Pulmonary artery endothelial cell (primary cell): Measurements from ENCODE around the gene EFTUD2. TPM values are rescaled to one million over a fixed set of nuclear protein-coding genes. Genes with fewer than 3 reads are reported as not detected.

Experiments
- DNase-seq: peaks from one replicate; pipeline ENCODE4 v3.0.0-alpha.2; 2011; ENCODE audit warnings: low read depth, low spot score
- total RNA-seq: library from RNA; depleted of rRNA; stranded (reverse); fragments of >200 nt; gene quantifications from 2 replicates; pipeline ENCODE4 v1.2.3, GENCODE V29; 2014

The EFTUD2 gene
- total RNA-seq, 1 donor from 2014 or later: 226 TPM

DNA sequence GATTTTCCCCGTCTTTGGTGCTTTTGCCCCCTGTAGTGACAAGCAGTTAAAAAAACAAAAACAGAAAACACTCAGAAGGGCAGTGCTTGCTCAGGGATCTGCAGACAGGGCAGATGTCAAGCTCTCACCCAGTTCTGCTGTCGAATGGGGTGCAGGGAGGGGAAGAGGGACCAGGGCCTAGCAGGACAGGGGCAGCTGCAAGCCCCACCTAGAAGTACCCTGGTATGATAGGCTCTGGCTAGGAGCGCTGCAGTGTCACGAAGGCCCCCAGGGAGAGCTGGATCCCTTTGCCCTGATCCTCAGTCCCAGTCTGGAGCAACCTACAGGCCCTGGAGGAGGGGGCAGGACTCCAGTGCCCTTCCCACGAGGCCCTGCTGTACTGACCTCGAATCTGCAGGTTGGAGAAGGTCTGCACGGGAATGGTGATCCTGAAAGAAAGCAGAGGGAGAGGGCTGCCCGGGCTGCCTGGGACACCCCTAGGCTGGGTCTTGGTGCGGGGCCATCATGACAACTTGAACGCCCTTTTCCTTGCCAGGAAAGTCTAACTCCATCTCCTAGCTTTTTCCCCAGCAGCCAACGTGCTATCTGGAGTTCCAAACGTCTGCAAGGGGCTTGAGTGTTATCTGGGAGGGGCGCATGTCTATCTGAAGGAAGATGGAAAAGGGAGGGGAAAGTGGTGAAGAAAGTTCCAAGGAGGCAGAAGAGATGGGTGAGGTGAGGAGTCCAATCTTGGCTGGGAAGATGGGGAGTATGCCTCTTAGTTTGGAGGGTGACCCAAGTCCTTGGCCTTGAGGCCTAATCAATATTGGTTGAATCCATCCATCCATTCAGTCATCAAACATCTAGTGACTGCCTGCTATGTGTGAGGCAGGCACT, 11.2 kb upstream of the EFTUD2 start:
- no peak for DNase-seq

DNA sequence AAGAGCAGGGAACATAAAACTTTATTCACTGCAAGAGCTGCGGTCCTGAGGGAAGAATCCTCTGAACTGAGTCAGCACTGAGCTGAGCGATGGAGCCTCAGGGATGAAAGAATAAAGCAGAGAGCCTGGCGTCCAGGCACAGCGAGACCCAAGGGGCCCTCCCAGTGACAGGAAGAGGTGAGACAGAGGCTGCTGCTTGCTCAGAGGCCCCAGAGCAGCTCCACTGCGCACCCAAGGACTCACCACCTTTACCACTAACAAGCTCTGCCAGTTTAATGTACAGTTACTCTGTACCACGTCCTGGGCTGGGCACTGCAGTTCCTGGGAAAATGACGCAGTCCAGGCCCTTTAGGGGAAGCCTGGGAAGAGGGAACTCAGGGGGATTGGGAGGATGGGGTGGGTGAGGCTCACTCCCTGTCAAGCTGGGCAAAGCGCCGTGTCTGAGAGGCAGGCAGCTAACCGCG, 10.5 kb upstream of the EFTUD2 start:
- DNase-seq: no peak

DNA sequence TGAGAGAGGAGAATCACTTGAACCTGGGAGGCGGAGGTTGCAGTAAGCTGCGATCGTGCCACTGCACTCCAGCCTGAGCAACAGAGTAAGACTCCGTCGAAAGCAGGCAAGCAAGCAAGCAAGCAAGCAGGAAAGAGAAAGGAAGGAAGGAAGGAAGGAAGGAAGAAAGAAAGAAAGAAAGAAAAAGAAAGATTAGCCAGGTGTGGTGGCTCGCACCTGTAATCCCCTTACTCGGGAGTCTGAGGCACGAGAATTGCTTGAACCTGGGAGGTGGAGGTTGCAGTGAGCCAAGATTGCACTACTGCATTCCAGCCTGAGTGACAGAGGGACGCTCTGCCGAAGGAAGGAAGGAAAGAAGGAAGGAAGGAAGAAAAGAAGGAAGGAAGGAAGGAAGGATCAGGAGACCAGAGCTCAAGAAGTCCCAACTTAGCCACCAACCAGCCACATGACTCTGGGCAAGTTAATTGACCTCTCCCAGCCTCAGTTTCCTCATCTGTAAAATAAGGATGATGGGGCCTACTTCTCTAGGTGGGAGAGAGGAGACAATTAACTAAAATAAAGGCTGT, 9.6 kb upstream of the EFTUD2 start:
- no peak for DNase-seq

DNA sequence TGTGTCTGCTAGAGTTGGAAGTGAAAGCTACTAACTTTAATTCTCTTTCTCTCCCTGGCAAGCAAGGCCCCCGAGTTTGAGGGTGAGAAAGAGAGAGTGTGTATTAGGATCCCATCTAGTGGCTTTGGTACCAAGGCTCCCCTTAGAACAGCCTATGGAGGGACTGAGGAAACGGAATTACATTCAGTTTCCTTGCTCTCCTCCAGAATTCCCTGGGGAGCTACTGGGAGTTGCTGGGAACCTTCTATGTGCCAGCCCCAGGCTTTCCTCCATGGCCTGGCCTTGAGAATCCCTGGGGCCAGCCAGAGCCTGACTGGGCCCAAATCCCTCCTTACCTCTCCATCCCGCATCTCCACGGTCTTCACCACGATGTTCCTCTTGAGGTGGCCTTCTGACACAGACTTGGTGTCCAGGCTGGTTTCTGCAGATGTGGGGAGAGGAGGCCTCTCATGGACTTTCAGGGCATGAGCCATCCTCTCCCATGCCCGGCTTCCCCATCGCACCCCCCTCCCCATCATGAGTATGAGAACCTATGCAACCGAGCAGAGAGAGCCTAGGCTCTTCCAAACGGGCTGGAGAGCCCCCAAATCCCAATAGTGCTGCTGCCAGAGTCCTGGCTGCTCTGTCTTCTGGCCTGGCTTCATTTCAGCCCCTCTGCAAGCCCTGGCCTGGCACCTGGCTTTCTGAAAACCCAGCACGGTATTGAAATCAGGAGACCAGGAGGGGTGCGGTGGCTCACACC, 8.7 kb upstream of the EFTUD2 start:
- no peak for DNase-seq

DNA sequence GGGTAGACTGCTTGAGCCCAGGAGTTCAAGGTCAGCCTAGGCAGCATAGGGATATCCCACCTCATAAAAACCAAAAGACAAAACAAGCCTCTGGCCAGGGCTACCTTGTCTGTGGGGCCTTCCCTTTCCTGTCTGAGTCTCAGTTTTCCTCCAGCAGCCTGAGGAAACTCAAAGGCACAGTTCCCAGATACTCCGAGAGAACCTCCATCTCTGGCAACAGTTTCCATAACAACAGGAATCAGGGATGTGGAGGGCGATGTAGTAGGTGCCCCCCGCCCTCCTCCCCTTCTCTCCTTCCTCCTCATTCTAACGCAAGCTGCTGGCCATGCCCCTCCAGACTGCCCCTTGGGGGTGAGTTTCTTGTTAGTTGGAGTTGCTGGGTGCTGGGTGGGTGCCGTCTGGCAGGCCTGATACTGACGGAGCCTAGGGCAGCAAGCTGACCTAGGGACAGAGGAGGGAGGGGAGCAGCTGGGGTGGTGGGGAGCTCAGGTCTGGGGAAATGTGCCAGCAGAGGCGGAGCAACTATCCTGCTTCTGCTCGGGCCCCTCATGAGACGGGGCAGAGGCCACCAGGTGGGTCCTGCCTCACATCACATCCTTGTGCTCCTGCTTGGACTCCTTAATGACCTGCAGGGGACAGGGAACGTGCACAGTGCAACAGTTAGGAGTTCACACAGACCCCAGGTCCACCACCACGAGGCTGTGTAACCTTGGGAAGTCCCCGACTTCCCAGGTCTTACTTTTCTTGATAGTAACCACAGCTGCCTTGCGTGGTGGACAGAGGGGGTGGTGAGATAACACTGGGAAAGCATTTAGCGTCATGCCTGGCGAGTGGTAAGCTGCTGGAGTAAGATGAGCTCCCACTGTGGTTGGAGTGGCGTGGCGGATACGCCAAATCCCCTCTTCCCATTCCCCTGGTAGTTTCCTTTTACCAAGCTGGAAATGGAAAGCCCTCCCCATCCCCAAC, 7.8 kb upstream of the EFTUD2 start:
- DNase-seq: no peak

DNA sequence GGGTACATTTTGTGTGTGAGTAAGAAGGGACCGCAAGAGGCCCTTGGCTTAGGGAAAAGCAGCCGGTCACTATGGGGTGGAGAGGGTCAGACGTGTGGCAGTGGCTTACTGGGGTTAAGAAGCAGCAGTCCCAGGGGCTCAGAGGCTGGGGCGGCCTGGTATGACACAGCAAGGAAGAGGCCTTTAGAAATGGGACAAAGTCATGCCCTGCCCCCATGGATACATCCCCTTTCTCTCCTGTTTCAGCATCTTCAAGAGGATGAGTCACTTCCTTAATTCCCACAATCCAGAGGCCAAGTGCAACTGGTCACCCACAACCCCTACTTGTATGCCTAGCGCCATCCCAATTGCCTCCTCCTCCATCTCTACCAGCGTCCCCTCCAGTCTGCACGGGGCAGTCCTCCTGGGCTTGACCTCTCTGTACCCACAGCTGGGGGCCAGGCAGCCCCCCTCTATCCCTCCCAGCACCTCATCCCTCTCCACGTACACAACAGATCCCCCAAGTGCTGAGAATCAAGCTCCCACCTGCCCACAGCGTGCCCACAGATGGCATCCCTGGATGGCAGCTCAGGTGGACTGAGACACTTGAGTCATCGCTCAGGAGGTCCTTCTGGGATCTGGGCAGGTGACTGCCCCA, 6.9 kb upstream of the EFTUD2 start:
- peak; percentile 63 for DNase-seq

DNA sequence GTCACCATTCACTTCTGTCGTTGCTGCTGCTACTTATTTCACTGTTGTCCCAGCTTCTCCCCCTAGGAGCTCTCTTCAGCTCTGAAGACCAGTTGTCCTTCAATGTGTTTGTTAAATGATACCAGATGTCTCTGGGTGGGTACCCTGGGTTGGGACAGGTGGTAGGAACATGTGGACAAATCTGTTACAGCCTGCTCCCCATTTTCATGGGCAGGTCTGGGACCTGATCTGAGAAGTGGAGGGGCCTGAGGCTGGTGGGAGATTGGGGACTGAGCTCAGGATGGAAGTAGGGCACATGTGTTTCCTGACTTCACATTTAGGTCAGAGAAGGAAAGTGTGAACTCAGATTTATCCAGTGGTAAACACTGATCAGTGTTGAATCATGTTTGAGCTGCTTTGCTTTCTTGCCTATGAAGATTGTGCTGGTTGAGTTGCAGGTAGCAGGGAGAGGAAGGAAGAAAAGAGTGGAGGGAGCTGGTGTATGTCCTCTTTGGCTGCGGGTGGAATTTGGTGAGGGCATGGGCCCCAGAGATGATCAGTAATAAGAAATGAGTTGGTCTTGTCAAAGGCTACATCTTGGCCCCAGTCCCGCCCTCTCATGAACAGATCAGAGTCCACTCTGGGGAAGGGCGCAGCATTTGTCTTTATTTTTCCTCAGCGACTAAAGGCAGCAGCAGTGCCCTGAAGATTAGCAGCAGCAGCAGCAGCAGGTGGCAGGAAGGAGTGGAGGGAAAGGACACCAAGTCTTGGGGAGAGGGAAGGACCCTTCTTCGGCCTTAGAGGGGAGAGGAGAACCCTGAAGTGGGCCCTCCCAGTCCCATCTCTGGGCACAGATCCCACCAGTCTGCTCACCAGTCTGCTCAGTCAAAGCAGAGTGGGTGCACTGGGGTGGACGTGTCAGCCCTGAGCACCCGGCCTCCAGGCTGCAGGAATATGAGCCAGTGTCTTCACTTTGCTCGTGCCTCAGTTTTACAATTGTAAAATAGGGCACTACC, 6.1 kb upstream of the EFTUD2 start:
- DNase-seq: no peak

DNA sequence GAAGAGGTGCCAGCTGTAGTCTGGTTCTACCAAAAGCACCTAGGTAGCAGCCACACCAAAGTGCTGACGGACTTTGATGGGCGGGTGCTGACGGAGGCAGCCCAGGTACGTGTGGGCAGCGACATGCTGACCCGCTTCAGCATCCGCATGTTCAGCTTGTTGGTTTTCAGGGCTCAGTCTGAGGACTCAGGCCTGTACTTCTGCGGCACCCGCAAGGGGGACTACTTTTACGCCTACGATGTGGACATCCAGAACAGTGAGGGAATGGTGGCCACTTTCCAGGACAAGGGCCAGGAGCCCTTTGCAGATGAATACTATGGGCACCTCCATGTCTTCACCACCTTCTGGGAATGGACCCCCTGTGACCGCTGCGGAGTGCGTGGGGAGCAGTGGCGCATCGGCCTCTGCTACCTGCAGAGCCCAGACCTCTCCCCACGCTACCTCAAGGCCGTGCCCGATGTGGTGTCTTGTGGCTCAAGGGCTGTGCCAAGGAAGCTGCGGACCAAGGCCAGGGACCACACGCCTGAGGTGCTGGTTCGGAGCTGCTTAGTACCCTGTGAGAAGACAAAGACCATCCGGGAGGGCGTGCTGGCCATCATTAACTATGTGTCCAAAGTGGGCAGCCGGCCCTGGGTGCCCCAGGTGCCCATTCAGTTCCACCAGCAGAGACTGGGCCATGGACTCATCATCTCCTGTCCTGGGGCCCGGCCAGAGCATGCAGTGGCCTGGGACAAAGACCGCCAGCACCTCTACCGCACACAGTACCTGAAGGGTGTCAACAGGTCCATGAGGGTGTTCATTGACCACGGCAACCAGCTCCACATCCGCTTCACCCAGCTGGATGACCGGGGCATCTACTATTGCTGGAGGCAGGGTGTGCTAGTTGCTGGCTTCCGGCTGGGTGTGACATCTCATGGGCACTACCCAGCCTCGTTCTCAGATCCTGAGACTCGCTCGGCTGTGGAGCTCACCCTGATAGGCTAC, 5.0 kb upstream of the EFTUD2 start:
- no peak for DNase-seq

DNA sequence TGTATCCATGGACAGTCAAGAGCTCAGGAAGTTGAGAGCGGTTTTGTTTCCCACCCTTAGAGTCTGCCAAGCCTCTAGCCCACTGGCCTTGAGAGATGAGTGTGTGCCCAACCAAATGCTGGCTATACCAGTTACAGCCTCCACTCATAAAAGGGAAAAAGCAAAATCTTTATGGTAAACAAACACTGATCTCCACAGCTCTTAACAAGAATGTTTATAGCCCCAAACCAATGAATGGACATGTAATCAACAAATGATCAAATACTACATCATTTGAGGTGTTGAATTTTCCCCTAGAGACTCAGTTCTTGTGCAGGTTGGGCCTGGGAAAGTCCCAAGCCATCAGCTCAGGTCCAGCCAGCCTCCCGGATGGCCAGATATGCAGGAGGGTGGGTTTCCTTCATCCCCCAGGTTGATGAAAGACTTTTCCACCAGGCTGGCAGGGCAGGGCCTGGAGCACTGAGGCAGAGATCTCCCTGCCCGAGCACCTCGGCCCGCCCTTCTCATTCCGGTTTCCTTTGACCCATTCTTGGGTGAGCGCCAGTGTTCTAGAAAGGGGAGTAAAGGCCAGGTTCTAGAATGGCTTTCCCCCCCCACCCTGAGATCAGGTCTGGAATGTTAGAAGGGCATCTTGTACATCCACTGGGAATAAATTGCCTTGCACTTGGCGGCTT, 3.9 kb upstream of the EFTUD2 start:
- DNase-seq: no peak

DNA sequence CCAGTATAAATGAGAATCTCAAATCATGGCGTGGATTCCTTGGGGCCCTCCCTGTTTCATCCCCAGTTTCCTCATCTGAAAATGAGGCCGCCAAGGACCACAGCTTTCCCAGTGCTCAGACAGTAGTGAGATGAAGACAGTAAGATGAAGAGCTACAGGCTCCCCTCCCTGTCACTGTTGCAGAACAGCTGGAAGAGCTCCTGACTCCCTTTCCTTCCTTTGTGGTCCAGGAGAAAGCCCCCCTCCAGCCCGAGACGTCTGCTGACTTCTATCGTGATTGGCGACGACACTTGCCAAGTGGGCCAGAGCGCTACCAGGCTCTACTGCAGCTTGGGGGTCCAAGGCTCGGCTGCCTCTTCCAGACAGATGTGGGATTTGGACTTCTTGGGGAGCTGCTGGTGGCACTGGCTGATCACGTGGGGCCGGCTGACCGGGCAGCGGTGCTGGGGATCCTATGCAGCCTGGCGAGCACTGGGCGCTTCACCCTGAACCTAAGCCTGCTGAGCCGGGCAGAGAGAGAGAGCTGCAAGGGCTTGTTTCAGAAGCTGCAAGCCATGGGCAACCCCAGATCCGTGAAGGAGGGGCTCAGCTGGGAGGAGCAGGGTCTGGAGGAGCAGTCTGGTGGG, 3.0 kb upstream of the EFTUD2 start:
- DNase-seq: no peak

DNA sequence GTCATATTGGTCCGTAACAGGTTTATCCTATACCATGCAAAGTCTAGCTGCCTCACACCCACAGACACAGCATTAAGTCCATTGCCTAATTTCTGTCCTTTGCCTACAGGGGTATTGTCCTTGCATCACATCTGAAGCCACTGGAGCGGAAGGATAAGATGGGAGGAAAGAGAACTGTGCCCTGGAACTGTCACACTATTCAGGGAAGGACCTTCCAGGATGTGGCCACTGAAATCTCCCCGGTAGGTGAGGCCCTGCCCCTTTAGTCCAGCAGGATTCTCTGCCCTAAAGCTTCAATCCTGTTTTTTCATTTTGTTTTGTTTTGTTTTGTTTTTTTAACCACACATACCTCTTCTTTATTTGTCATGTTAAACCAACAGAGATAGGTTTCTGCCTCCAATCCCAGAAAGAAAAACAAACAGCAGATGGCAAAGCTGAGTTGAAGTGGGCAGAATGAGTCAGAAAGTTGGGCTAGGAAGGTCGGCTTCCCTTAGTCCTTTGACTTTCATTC, 2.2 kb upstream of the EFTUD2 start:
- DNase-seq: no peak

DNA sequence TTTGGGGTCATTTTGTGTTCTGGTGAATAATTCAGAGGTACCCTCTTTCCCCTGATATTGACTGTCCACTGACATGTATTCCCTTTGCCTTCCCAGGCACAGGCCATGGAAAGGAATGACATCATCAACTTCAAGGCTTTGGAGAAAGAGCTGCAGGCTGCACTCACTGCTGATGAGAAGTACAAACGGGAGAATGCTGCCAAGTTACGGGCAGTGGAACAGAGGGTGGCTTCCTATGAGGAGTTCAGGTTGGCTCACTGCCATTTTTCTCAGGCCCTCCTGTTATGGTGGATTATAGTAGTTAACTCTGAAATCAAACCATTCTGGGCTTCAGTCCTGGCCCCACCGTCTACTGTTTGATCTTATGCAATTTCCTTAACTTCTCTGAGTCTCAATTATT, 1.6 kb upstream of the EFTUD2 start:
- peak; percentile 95 for DNase-seq

DNA sequence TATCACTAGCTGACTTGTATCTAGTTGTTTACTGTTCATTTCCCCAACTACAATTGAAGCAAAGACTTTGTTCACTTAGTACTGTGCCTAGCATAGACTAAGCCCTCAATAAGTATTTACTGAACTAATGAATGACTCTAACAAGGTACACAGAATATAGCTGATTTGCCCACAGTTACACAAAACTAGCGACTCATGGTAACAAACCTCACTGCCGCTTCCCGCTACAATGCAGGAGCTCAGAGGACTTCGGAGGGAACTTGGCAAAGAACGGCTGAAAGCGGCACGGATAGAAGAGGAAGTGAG, 524 bp downstream of the EFTUD2 start:
- no peak for DNase-seq

DNA sequence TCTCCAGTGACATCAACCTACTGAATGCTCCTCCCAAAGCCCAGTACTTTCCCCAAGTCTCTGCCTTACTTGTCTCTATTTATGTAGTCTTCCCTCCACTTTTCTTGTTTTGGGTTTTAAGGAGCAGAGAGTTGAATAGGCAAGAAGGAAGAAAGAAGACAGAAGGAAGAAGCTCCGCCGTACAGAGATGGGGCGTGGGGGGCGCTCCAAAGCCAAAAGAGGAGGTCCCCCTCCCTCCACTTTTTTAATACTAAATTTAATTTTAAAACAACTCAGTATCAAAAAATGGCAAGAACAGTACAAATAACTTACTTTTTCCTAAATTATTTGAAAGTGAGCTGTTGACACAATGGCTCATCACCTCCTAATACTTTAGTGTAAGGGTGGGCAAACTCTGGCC, 4.6 kb downstream of the EFTUD2 start:
- no peak for DNase-seq

DNA sequence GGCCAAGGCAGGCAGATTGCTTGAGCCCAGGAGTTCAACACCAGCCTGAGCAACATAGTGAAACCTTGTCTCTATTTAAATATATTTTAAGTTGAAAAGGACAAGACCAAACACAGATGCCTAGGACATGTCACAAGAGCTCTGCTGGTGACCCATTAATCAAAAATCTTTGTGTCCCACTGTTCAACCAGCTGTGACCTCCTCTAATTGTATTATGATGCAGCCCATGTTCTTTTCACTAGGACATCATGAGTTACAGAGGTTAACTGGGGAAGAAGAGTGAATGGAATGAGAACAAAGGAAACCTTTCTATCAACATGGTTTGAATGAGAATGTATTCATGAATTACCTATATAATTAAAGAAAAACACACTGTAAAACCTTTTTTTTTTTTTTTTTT, 7.0 kb downstream of the EFTUD2 start:
- no peak for DNase-seq

DNA sequence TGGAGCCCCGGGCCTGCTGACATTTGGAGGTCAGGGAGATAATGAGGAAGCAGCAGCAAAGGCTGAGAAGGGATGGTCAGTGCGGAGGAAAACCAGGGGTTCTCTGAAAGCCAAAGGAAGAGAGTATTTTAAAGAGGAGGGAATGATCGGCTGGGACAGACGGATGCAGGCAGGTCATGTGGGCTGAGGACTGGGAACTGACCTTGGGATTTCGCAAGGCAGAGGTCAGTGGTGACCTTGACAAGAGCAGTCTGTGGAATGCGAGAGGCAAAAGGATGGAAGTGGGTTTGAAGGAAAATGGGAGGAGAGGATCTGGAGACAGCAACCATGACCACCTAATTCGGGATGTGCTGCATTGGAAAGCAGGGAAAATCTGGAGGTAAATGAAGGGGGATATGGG, 10.2 kb downstream of the EFTUD2 start:
- DNase-seq: no peak
